Heart right ventricle (tissue), 16 donors: ENCODE measurements around the gene DGCR2. TPM values are rescaled to one million over a fixed set of nuclear protein-coding genes. Genes with fewer than 3 reads are reported as not detected.
"Not testable (repeated sequence)": the region's sequence is repeated elsewhere in the genome, so short reads cannot be mapped to it uniquely, and the experiment has no call there.

ENCODE experiments used
- ATAC-seq, 8 donors: fragments of 200-7000 bp; cut with Tn5 transposase; one replicate each; pipeline ENCODE4 v1.9.1; 2020; ENCODE audit warnings: mild to moderate bottlenecking in 8 of 8, moderate library complexity in 8 of 8, moderate number of reproducible peaks in 1 of 8
- DNase-seq, 2 donors: peaks; one replicate each; pipeline ENCODE4 v3.0.0-alpha.2; 2020
- H3K27ac ChIP-seq, 10 donors: fragments of 200-600 bp; sonication (generic) in 2 of 10; one replicate each; pipeline versions ENCODE4 v1.5.0 to v1.8.0; 2020 to 2022; ENCODE audit warnings: mild to moderate bottlenecking in 3 of 10
- H3K27me3 ChIP-seq, 7 donors: fragments of 200-600 bp; one replicate each; pipeline ENCODE4 v1.8.0; 2021 to 2022; ENCODE audit warnings: mild to moderate bottlenecking in 2 of 7
- H3K36me3 ChIP-seq, 9 donors: fragments of 200-600 bp; sonication (generic) in 1 of 9; one replicate each; pipeline versions ENCODE4 v1.5.0 to v1.8.0; 2020 to 2022; ENCODE audit warnings: mild to moderate bottlenecking in 2 of 9
- H3K4me1 ChIP-seq, 9 donors: fragments of 200-600 bp; sonication (generic) in 1 of 9; one replicate each; pipeline versions ENCODE4 v1.5.0 to v1.8.0; 2020 to 2022; ENCODE audit warnings: mild to moderate bottlenecking in 4 of 9
- H3K4me3 ChIP-seq, 10 donors: fragments of 200-600 bp; sonication (generic) in 2 of 10; one replicate each; pipeline versions ENCODE4 v1.5.0 to v1.8.0; 2020 to 2022; ENCODE audit warnings: mild to moderate bottlenecking in 7 of 10, moderate library complexity in 2 of 10
- H3K9me3 ChIP-seq, 11 donors: fragments of 200-600 bp in 10 of 11; sonication (generic) in 2 of 11; one replicate each; pipeline versions ENCODE4 v1.5.0 to v1.8.0; 2013 to 2022; ENCODE audit warnings: mild to moderate bottlenecking in 2 of 11, control low read depth in 1 of 11, moderate library complexity in 1 of 11
- CTCF ChIP-seq, 9 donors: fragments of 200-600 bp; sonication (generic) in 2 of 9; IDR thresholded peaks; one replicate each; pipeline versions ENCODE4 v1.5.0 to v1.8.0; 2021 to 2022; ENCODE audit warnings: antibody characterized with exemption in 9 of 9, mild to moderate bottlenecking in 5 of 9, moderate library complexity in 1 of 9
- WGBS, 2 donors: extraction: QIAGEN DNeasy Blood & Tissue Kit; methylation state at CpG; one replicate each; pipeline ENCODE4 v1.1.7; 2013; ENCODE audit warnings: inconsistent platforms in 1 of 2; 5-methylcytosine and 5-hydroxymethylcytosine counted together
- intact Hi-C, 10 donors: fragments of 100-400 bp; cut with DNase I; formaldehyde crosslinking; loops; one replicate each; pipeline versions ENCODE4 v1.11.1 to v1.14.2; 2022
- polyA plus RNA-seq, 2 donors: library from polyadenylated mRNA; stranded (reverse); fragments of 200-250 nt; gene quantifications; one replicate each; pipeline ENCODE4 v1.2.3, GENCODE V29; 2013
- total RNA-seq, 10 donors: library from RNA; stranded (reverse); fragmentation: NEBNext Ultra II Directional in 3 of 10; extraction: Animal tissue kit (Norgen Biotek cat#: 25700) in 3 of 10; gene quantifications; one replicate each; pipeline versions ENCODE4 v1.2.1 to v1.2.4, GENCODE V29; 2021 to 2023
- donor health status: Arrhythmogenic right ventricular cardiomyopathy.
- donor health status: ischemic (EF 13 %, LVEDD 7.1; RV severe dilation, severe dysfunction).
- donor health status: healthy with polysubstance abuse.
- donor health status: DM: no; HTN: yes; CAD: no.
- donor health status: DM: no; HTN: no; CAD: no.
- donor health status: ischemic (EF 25% LVEDD 6.9; RV normal size, moderate dysfunction).
- donor health status: ischemic (EF 25% LVEDD 5.7; RV mildly dilated, moderate dysfunction).
- donor health status: healthy.
- donor health status: DM: yes; HTN: yes; CAD: no.
- donor health status: Ischemic cardiomyopathy.
- donor health status: ischemic (EF 35%, LVEDD 5.7; RV mildly dilated, moderate dysfunction).
- donor health status: nonischemic (EF 11% LVEDD 7.7; RV severe dilation, severe dysfunction).
- donor health status: DM: yes; HTN: yes; CAD: no.
- donor health status: PGD.
- donor health status: ischemic (EF 29% LVEDD 5.4; RV normal size, mild dysfunction).
- donor health status: nonischemic (EF 23%, LVEDD 6.1; RV moderate dilation, normal function).

Gene DGCR2
- total and polyA plus RNA-seq, 12 donors, result 17.0 to 58.0 (median 39.1) TPM

- Histone ChIP-seq H3K4me3 (no peak overlapping the region), H3K27me3 (peaks cover 0 to 55% (median 29%) of the 10 kb centered on the region in 7 donors), H3K27ac (no peak overlapping the region), H3K9me3 (no peaks in the 10 kb centered on the region), H3K4me1 (no peaks in the 10 kb centered on the region), H3K36me3 (no peaks in the 10 kb centered on the region)
- 91 to 94% methylated on average over 7 of the region's 7 CpGs for WGBS, 2 donors
- TF ChIP-seq CTCF (IDR thresholded peaks at IDR 0.05), result no peak
- intact Hi-C loops, result no loop called here
- DNase-seq (no peak), ATAC-seq (no peak)
These were observed 131.1 kb downstream of the DGCR2 start for GRCh38 chr22:18991138-18991432.

GRCh38 chr22:18990355-18991137 lies 131.7 kb downstream of the DGCR2 start:
- ATAC-seq (no peak), DNase-seq (no peak)
- no peak overlapping the region for H3K4me3 ChIP-seq
- no peak overlapping the region for H3K27ac ChIP-seq
- no peaks in the 10 kb centered on the region for H3K36me3 ChIP-seq
- H3K9me3 ChIP-seq, result no peaks in the 10 kb centered on the region
- peaks cover 0 to 50% (median 29%) of the 10 kb centered on the region in 7 donors for H3K27me3 ChIP-seq
- intact Hi-C loops, result no loop called here
- H3K4me1 ChIP-seq, result no peaks in the 10 kb centered on the region
- TF ChIP-seq CTCF (IDR thresholded peaks at IDR 0.05), result no peak
- WGBS, 2 donors, result 93% methylated on average over 23 of the region's 23 CpGs

- no peaks in the 10 kb centered on the region for H3K36me3 ChIP-seq
- H3K27ac ChIP-seq, result no peak overlapping the region
- no peak for ATAC-seq
- peaks cover 0 to 34% (median 24%) of the 10 kb centered on the region in 7 donors for H3K27me3 ChIP-seq
- DNase-seq, result no peak
- WGBS, 2 donors, result 92 to 94% methylated on average over 4 of the region's 4 CpGs
- intact Hi-C loops, result no loop called here
- no peaks in the 10 kb centered on the region for H3K9me3 ChIP-seq
- no peak overlapping the region for H3K4me3 ChIP-seq
- no peaks in the 10 kb centered on the region for H3K4me1 ChIP-seq
- TF ChIP-seq CTCF (IDR thresholded peaks at IDR 0.05), result no peak
These were observed 133.3 kb downstream of the DGCR2 start for GRCh38 chr22:18988958-18989357.

- Histone ChIP-seq H3K27ac (no peak overlapping the region), H3K27me3 (peaks cover 0 to 23% (median 12%) of the 10 kb centered on the region in 7 donors), H3K4me3 (no peak overlapping the region), H3K9me3 (no peaks in the 10 kb centered on the region), H3K36me3 (no peaks in the 10 kb centered on the region), H3K4me1 (no peaks in the 10 kb centered on the region)
- peak in 1 of 8 donors; percentile 56 for ATAC-seq
- 23 to 26% methylated on average over 13 of the region's 13 CpGs for WGBS, 2 donors
- no peak for DNase-seq
- peak in 5 of 9 donors; percentile 3 to 36 (median 22) for TF ChIP-seq CTCF (IDR thresholded peaks at IDR 0.05)
- intact Hi-C loops, result no loop called here
These were observed 134.4 kb downstream of the DGCR2 start for GRCh38 chr22:18987765-18988164.

- H3K36me3 ChIP-seq, H3K9me3 ChIP-seq, DNase-seq, ATAC-seq, H3K4me3 ChIP-seq, H3K27ac ChIP-seq, H3K4me1 ChIP-seq, intact Hi-C loops: not testable (repeated sequence)
- H3K27me3 ChIP-seq, result peaks cover 0 to 20% (median 10%) of the 10 kb centered on the region in 7 donors
- WGBS, 2 donors, result 78 to 83% methylated on average over 5 of the region's 5 CpGs
These were observed 135.1 kb downstream of the DGCR2 start for GRCh38 chr22:18987114-18987513.
